ENCODE results near the gene FMNL1.

Gene FMNL1

GRCh38 chr17:45221081-45222013 lies at the start of gene FMNL1:
Gene FMNL1, plus strand, starts transcription at chr17:45221885. Its CDS starts 240 bp downstream, at chr17:45222125.
- Histone ChIP-seq H3K27ac (ENCODE audit: low read depth, low read length) (peak within 1 kb of the TSS; percentile 52), H3K36me3 (ENCODE audit: insufficient read depth, low read length) (no peaks in the 10 kb centered on the region), H3K4me3 (ENCODE audit: low read depth in 1 of 2, low read length in 2 of 2) (peak within 1 kb of the TSS; percentile 43 to 45), H3K9me3 (ENCODE audit: low read length) (no peaks in the 10 kb centered on the region), H3K27me3 (ENCODE audit: control insufficient read depth in 1 of 2, insufficient read depth in 2 of 2, low read length in 2 of 2) (peaks cover 0 to 15% of the 10 kb centered on the region in 2 donors), H3K4me1 (ENCODE audit: insufficient read depth, low read length) (no peaks in the 10 kb centered on the region), H3K9ac (ENCODE audit: low read length) (no peak within 1 kb of the TSS)

DNA sequence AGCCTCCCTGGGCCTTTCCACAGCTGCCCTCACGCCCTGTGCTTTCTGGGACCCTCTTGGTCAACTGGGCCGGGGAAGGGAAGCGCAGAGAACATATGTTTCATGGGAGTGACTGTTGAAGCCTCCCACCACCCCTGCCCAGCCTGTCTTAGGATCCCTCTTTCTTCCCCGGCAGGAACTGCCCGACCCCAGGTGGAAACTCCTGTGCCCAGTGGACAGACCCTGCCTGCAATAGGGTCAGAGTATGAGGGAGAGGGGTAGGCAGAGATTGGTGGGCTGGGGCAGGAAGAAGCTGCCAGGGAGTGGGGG lies 49.5 kb upstream of the FMNL1 start:
- Histone ChIP-seq H3K9me3 (ENCODE audit: low read length) (no peaks in the 10 kb centered on the region), H3K9ac (ENCODE audit: low read length) (peak overlapping the region; percentile 68), H3K27ac (ENCODE audit: low read depth, low read length) (peak overlapping the region; percentile 93), H3K4me3 (ENCODE audit: low read depth in 1 of 2, low read length in 2 of 2) (peak overlapping the region; percentile 3 to 50), H3K27me3 (ENCODE audit: control insufficient read depth in 1 of 2, insufficient read depth in 2 of 2, low read length in 2 of 2) (no peaks in the 10 kb centered on the region), H3K36me3 (ENCODE audit: insufficient read depth, low read length) (peaks cover 4% of the 10 kb centered on the region), H3K4me1 (ENCODE audit: insufficient read depth, low read length) (peaks cover 39% of the 10 kb centered on the region)

GRCh38 chr17:45172541-45173286 lies 49.0 kb upstream of the FMNL1 start:
- H3K4me1 ChIP-seq (ENCODE audit: insufficient read depth, low read length), result peaks cover 39% of the 10 kb centered on the region
- H3K9me3 ChIP-seq (ENCODE audit: low read length), result no peaks in the 10 kb centered on the region
- H3K4me3 ChIP-seq (ENCODE audit: low read depth in 1 of 2, low read length in 2 of 2), result peak overlapping the region; percentile 3 to 50
- H3K36me3 ChIP-seq (ENCODE audit: insufficient read depth, low read length), result peaks cover 4% of the 10 kb centered on the region
- peak overlapping the region; percentile 68 for H3K9ac ChIP-seq (ENCODE audit: low read length)
- H3K27ac ChIP-seq (ENCODE audit: low read depth, low read length), result peak overlapping the region; percentile 93
- no peaks in the 10 kb centered on the region for H3K27me3 ChIP-seq (ENCODE audit: control insufficient read depth in 1 of 2, insufficient read depth in 2 of 2, low read length in 2 of 2)

GRCh38 chr17:45175759-45176115 lies 45.9 kb upstream of the FMNL1 start:
- Histone ChIP-seq H3K9me3 (ENCODE audit: low read length) (no peaks in the 10 kb centered on the region), H3K4me3 (ENCODE audit: low read depth in 1 of 2, low read length in 2 of 2) (no peak overlapping the region), H3K36me3 (ENCODE audit: insufficient read depth, low read length) (no peaks in the 10 kb centered on the region), H3K27ac (ENCODE audit: low read depth, low read length) (peak overlapping the region; percentile 21), H3K9ac (ENCODE audit: low read length) (no peak overlapping the region), H3K27me3 (ENCODE audit: control insufficient read depth in 1 of 2, insufficient read depth in 2 of 2, low read length in 2 of 2) (no peaks in the 10 kb centered on the region), H3K4me1 (ENCODE audit: insufficient read depth, low read length) (peaks cover 31% of the 10 kb centered on the region)

GRCh38 chr17:45177563-45177962 lies 44.1 kb upstream of the FMNL1 start:
- Histone ChIP-seq H3K27ac (ENCODE audit: low read depth, low read length) (no peak overlapping the region), H3K27me3 (ENCODE audit: control insufficient read depth in 1 of 2, insufficient read depth in 2 of 2, low read length in 2 of 2) (no peaks in the 10 kb centered on the region), H3K4me3 (ENCODE audit: low read depth in 1 of 2, low read length in 2 of 2) (no peak overlapping the region), H3K36me3 (ENCODE audit: insufficient read depth, low read length) (no peaks in the 10 kb centered on the region), H3K4me1 (ENCODE audit: insufficient read depth, low read length) (peaks cover 13% of the 10 kb centered on the region), H3K9ac (ENCODE audit: low read length) (no peak overlapping the region), H3K9me3 (ENCODE audit: low read length) (no peaks in the 10 kb centered on the region)

GRCh38 chr17:45184144-45184543 lies 37.5 kb upstream of the FMNL1 start:
- no peaks in the 10 kb centered on the region for H3K9me3 ChIP-seq (ENCODE audit: low read length)
- H3K4me1 ChIP-seq (ENCODE audit: insufficient read depth, low read length), result no peaks in the 10 kb centered on the region
- no peak overlapping the region for H3K4me3 ChIP-seq (ENCODE audit: low read depth in 1 of 2, low read length in 2 of 2)
- H3K27me3 ChIP-seq (ENCODE audit: control insufficient read depth in 1 of 2, insufficient read depth in 2 of 2, low read length in 2 of 2), result no peaks in the 10 kb centered on the region
- no peak overlapping the region for H3K9ac ChIP-seq (ENCODE audit: low read length)
- H3K36me3 ChIP-seq (ENCODE audit: insufficient read depth, low read length), result no peaks in the 10 kb centered on the region
- no peak overlapping the region for H3K27ac ChIP-seq (ENCODE audit: low read depth, low read length)

DNA sequence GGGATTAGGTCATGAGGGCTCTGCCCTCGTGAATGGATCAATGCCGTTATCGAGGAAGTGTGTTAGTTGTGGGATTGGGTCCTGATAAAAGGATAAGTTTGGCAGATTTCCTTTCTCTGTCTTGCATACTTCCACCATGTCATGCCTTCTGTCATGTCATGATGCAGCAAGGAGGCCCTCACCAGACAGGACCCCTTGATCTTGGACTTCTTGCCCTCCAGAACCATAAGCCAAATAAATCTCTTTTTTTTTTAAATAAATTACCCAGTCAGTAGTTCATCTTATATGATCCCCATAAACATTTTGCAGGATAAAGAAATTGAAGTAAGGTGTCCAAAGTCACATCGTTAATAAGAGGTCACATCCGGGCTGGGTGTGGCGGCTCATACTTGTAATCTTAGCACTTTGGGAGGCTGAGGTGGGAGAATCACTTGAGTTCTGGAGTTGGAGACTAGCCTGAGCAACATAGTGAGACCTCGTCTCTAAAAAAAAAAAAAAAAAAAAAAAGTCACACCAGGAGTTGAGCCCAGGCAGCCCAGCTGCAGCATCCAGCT lies 34.8 kb upstream of the FMNL1 start:
- Histone ChIP-seq H3K4me3 (ENCODE audit: low read depth in 1 of 2, low read length in 2 of 2) (no peak overlapping the region), H3K36me3 (ENCODE audit: insufficient read depth, low read length) (no peaks in the 10 kb centered on the region), H3K9ac (ENCODE audit: low read length) (no peak overlapping the region), H3K9me3 (ENCODE audit: low read length) (no peaks in the 10 kb centered on the region), H3K27ac (ENCODE audit: low read depth, low read length) (no peak overlapping the region), H3K27me3 (ENCODE audit: control insufficient read depth in 1 of 2, insufficient read depth in 2 of 2, low read length in 2 of 2) (no peaks in the 10 kb centered on the region), H3K4me1 (ENCODE audit: insufficient read depth, low read length) (no peaks in the 10 kb centered on the region)

DNA sequence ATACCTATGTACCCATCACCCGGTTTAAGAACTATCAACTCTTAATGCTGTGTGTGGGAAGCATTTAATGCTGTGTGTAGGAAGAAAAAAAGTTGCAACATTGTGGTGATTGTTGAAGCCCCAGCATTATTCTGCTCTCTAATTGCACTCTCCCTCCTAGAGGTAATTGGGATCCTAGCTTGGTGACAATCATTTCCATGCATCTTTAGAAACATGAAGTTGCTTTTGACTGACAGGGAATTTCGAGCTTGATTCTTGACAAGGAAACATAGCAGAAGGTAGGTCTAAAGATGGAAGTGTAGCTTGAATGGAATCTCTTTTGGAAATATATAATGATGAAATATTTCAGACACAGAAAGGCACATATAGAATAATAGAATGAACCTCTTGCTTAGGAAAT lies 32.7 kb upstream of the FMNL1 start:
- Histone ChIP-seq H3K9ac (ENCODE audit: low read length) (no peak overlapping the region), H3K4me3 (ENCODE audit: low read depth in 1 of 2, low read length in 2 of 2) (no peak overlapping the region), H3K27ac (ENCODE audit: low read depth, low read length) (no peak overlapping the region), H3K9me3 (ENCODE audit: low read length) (no peaks in the 10 kb centered on the region), H3K36me3 (ENCODE audit: insufficient read depth, low read length) (no peaks in the 10 kb centered on the region), H3K4me1 (ENCODE audit: insufficient read depth, low read length) (no peaks in the 10 kb centered on the region), H3K27me3 (ENCODE audit: control insufficient read depth in 1 of 2, insufficient read depth in 2 of 2, low read length in 2 of 2) (no peaks in the 10 kb centered on the region)

DNA sequence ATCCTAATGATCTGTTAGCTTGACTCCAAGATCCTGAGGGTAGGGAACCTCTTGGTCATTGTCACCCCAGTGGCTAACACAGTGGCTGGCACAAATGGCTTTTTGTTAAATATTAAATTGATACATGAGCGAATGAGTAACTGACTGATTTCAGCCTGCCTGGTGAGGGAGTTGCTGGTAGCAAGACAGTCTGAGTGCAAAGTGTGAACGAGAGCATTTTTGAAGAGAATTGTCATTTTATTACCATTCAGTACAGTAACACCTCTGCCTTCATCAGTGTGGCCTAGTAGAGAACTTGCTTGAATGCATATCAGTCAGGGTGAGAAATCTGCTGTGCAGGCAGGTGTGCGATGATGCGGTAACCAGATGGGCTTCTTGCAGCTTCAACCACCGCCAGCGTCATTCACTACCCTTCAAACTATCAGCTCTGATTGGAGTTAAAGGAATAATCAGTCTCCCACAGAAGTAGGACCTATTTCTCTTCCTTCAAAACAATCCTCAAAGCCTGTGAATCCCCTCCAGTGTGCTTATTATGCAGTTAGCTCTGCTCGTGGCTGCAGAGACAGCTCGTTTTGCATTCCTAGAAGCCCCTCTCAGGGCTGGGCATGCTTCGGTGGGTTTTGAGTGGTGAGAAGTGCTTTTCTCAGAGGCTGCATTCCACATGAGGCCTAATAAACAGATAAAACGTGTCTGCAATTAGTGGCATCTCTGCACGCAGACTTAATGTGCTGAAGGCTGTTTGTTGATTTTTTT lies 31.0 kb upstream of the FMNL1 start:
- no peak overlapping the region for H3K9ac ChIP-seq (ENCODE audit: low read length)

DNA sequence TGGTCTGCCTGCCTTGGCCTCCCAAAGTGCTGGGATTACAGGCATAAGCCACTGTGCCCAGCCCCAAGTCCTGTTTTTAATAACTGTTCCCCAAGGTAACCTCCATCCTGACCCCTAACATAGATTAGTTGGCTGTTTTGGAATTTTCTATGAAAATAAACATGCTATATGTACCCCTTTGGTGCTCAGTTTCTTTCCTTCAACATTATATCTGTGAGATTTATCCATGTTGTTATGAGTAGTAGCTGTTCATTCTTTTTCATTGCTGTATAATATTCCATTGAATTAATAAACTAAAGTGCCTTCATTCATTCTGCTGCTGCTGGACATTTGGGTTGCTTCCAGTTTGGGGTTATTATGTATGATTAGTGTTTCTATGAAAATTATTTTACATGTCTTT lies 26.3 kb upstream of the FMNL1 start:
- Histone ChIP-seq H3K27me3 (ENCODE audit: control insufficient read depth in 1 of 2, insufficient read depth in 2 of 2, low read length in 2 of 2) (no peaks in the 10 kb centered on the region), H3K9me3 (ENCODE audit: low read length) (no peaks in the 10 kb centered on the region), H3K36me3 (ENCODE audit: insufficient read depth, low read length) (no peaks in the 10 kb centered on the region), H3K4me1 (ENCODE audit: insufficient read depth, low read length) (peaks cover 8% of the 10 kb centered on the region), H3K27ac (ENCODE audit: low read depth, low read length) (no peak overlapping the region), H3K9ac (ENCODE audit: low read length) (no peak overlapping the region), H3K4me3 (ENCODE audit: low read depth in 1 of 2, low read length in 2 of 2) (no peak overlapping the region)

More for the DNA sequence above, 31.0 kb upstream of the FMNL1 start:
- no peaks in the 10 kb centered on the region for H3K9me3 ChIP-seq (ENCODE audit: low read length)
- H3K4me1 ChIP-seq (ENCODE audit: insufficient read depth, low read length), result no peaks in the 10 kb centered on the region
- H3K27ac ChIP-seq (ENCODE audit: low read depth, low read length), result no peak overlapping the region
- H3K36me3 ChIP-seq (ENCODE audit: insufficient read depth, low read length), result no peaks in the 10 kb centered on the region
- no peak overlapping the region for H3K4me3 ChIP-seq (ENCODE audit: low read depth in 1 of 2, low read length in 2 of 2)
- H3K27me3 ChIP-seq (ENCODE audit: control insufficient read depth in 1 of 2, insufficient read depth in 2 of 2, low read length in 2 of 2), result no peaks in the 10 kb centered on the region

GRCh38 chr17:45197108-45197507 lies 24.6 kb upstream of the FMNL1 start:
- H3K9ac ChIP-seq (ENCODE audit: low read length), result peak overlapping the region; percentile 33
- H3K4me1 ChIP-seq (ENCODE audit: insufficient read depth, low read length), result peaks cover 8% of the 10 kb centered on the region
- no peaks in the 10 kb centered on the region for H3K36me3 ChIP-seq (ENCODE audit: insufficient read depth, low read length)

More at GRCh38 chr17:45197108-45197507, 24.6 kb upstream of the FMNL1 start:
- no peaks in the 10 kb centered on the region for H3K9me3 ChIP-seq (ENCODE audit: low read length)
- peak overlapping the region in 1 of 2 donors; percentile 32 for H3K4me3 ChIP-seq (ENCODE audit: low read depth in 1 of 2, low read length in 2 of 2)
- peak overlapping the region; percentile 76 for H3K27ac ChIP-seq (ENCODE audit: low read depth, low read length)
- no peaks in the 10 kb centered on the region for H3K27me3 ChIP-seq (ENCODE audit: control insufficient read depth in 1 of 2, insufficient read depth in 2 of 2, low read length in 2 of 2)

Measured in muscle layer of colon (tissue), 2 donors.